Pulmonary artery endothelial cell (primary cell): ENCODE results near the gene SYTL3. TPM values are rescaled to one million over a fixed set of nuclear protein-coding genes. Genes with fewer than 3 reads are reported as not detected.

ENCODE experiments used
- DNase-seq: peaks from one replicate; pipeline ENCODE4 v3.0.0-alpha.2; 2011; ENCODE audit warnings: low read depth, low spot score
- total RNA-seq: library from RNA; depleted of rRNA; stranded (reverse); fragments of >200 nt; gene quantifications from 2 replicates; pipeline ENCODE4 v1.2.3, GENCODE V29; 2014

Gene SYTL3
- total RNA-seq, 1 donor from 2014 or later: 0.92 TPM

DNA sequence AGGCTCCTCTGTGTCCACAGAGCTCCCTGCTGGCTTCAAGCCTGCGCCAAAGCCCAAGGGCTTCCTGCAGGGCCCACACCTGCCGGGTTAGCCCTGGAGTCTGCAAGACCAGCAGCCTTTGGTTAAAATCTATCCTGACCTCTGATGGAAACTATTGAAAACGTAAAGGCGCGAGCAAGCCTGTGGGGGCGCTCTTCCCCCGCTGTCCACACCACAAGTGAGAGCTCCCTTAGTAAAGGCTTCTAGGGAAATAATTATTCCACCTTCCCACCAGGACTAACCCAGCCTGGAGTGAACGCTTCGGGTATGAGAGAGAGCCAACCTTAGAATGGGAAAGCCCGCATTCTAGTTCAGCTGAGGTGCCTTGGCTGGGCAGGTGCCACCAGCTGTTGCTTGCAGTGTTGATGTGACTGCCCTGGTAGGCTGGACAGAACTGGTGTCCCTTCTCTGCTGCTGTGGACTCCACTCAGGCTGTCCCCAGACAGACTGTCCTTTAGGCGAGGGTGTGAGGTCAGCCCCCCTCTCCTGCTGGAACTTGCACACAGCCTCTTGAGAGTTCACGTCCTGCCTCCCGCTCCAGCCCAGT is 68.7 kb downstream of the SYTL3 start:
- no peak for DNase-seq

GRCh38 chr6:158722176-158722729 is 72.4 kb downstream of the SYTL3 start:
- DNase-seq: no peak

GRCh38 chr6:158725704-158726103 is 75.8 kb downstream of the SYTL3 start:
- no peak for DNase-seq

DNA sequence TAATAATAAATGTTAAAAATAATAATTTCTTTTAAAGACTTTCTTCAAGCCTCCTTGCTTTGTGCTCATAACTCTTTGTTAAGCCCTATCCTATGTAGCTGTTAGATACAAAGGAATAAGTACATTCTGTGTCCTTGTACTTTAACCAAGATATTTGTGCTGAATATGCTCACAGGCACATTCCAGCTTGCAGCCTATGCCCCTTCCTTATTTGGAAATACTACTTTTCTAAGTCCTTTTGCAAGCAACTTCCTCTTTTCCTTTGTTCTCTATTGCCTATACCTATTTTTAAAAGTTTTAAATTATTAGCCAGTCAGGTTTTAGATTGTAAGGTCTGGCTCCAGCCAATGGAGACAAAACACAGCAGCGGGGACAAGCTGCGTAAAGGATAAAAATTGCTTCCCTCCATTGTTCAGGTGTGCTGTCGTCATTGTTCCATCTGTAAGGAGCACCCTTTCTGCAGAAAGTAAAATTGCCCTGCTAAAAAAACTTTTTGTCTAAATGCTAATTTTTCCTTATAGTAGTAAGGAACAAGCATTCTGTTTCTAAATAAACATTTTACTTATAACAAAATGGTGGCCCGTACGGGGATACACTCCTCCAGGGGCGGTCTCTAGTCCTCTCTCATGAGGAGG is 80.2 kb downstream of the SYTL3 start:
- DNase-seq: no peak

DNA sequence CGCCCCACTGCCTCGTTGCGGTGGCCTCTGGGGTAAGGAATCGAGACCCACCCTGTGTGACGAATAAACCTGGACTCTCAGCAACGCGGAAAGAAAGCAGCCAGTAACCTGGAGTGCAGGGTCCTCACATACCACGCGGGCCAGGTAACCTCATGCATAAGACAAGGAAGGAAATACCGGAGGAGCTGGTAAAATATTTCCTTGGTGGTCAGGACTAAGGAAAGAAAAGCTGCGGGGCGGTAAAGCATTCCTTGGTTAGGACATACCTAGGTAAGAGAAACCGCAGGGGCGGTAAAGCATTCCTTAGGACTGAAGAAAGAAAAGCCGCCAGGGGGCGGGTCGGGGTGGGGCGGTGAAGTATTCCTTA is 80.7 kb downstream of the SYTL3 start:
- no peak for DNase-seq

GRCh38 chr6:158735009-158735408 is 85.2 kb downstream of the SYTL3 start:
- no peak for DNase-seq

DNA sequence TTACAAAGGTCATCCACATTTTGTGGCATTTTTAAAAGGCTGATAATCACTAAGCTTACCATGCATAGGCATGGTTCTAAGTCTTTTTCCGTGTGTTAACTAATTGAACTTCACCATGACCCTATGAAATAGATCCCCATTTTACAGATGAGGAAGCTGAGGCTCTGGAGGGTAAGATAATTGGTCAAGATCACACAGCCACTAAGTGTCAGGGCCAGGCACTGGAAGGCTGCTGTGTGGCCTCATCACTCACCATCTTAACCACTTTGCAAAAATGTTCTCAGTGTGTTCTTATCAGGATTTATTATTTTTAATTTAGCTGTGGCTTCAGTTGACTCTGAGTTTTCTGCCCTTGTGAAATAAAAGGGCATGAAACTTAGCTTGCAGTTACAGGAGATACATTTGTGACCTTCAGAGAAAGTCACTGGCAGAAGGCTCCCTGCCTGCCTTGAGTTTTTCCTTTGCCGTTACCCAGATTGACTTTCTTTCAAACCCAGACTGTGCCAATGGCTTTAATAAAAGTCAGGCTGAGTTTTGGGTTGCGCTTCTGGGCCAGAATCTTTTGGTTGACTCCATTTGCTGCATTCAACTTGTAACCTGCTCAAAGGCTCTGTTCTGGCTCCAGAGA is 87.3 kb downstream of the SYTL3 start:
- no peak for DNase-seq

DNA sequence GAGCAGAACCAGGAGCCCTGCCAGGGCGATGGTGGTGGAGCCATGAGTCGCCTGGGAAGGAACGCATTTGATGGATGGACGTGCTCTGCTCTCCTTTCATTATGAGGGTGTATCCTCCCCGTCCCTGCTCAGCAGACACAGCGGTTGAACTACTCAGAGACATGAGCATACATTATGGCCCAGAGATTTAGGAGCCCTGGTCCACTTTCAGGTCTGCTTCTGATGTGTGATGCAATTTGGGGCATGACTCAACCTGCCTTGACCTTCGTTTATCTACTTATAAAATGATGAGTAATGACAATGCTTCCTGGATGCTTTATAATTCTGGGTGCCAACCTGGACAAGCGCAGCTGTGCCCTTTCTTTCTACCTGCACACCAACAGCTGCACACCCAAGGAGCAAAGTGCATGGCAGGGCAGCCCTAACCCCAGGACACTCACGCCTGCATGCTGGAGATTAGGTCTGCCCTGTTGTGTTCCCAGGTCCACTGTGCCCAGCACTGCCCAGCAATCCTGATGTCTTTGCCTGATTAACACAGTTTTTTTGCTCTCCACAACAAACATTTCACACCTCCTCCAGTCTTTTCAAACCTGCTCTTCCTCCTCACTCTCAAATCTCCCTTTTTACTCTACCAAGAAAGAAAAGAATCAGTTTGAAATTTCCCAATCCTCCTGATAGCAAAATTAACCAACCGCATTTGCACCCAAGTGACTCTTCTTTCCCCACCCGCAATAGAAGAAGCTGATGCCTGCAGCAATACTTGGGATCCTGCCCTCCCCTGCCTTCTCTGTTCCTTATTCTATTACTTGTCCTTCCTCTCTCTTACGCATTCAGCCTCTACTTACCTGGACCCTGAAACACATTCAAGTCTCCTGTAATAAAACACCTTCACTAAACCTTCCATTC is 88.1 kb downstream of the SYTL3 start:
- DNase-seq: no peak

DNA sequence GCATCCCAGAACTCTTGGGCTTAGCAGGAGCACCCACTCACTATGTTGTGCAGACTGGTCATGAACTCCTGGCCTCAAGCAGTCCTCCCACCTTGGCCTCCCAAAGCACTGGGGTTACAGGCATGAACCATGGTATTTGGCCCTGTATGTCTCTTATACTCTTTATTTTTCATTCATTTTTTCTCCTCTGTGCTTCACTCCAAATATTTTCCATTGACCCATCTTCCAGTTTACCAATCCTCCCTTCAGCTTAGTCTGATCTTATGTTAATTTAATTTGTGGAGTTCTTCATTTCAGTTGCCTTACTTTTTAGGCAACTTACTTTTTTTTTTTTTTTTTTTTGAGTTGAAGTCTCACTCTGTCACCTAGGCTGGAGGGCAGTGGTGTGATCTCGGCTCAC is 89.8 kb downstream of the SYTL3 start:
- DNase-seq: no peak

DNA sequence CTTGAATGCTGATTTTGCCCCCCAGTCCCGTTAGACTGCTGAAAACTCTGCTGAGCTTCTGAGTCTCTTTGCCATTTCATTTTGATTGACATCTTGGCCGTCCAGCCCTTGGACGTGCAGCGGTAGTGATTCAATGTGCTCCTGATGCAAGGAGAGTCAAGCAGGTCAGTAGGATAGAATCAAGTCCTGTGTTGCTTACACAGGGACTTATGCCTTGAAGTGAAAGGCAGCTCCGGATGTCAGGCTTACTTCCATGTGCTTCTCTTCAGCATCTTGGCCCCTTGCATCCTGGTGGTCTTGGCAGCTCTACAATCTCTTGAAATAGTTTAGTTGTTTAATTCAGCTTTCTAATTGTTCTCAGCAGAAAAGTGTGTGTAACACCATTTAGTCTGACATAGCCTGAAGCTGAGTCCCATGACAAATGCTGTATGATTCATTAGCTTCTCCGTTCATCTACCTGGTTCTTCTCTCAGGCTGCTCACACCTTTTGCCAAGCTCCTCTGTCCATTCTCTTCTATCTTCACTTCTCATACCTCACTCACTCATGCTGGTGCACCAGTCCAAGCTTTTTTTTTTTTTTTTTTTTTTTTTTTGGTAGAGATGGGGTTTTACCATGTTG is 93.3 kb downstream of the SYTL3 start:
- no peak for DNase-seq

DNA sequence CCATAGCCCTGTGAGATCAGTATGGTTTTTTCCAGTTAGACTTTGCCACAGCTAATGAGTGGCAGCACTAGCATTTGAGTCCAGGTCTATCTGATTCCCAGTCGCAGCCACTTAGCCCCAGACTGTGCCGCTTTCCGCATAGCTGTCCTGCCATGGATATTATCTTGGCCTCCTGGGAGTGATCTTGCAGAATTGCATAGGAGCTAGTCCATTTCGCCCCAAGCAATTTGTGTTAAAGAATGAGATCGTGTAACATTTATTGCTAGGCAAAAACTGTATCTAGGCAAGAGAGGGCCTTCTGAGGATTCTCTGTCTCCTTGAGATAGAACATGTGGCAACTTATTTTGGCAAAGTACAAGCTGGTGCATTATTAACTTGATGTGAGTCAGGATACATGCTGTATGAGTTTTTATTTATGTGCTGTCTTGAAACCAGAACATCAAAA is 95.2 kb downstream of the SYTL3 start:
- DNase-seq: no peak

- DNase-seq: no peak
These were observed 101.4 kb downstream of the SYTL3 start for GRCh38 chr6:158751224-158751623.

DNA sequence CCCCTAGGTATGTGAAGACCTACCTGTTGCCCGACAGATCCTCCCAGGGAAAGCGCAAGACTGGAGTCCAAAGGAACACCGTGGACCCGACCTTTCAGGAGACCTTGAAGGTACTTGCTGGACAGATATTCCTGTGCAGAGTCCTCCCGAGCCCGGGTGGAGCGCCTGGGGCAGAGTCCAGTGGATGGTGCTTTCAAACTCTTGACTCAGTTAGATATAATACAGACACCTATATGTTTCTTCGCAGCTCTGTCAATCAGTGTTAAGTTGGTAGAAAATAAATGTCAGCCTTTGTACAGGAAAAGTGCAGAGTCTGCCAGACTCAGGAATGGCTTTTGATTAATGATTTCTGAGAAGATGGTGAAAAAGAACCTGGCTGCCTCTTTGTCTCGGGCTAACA is 102.1 kb downstream of the SYTL3 start:
- DNase-seq: no peak

DNA sequence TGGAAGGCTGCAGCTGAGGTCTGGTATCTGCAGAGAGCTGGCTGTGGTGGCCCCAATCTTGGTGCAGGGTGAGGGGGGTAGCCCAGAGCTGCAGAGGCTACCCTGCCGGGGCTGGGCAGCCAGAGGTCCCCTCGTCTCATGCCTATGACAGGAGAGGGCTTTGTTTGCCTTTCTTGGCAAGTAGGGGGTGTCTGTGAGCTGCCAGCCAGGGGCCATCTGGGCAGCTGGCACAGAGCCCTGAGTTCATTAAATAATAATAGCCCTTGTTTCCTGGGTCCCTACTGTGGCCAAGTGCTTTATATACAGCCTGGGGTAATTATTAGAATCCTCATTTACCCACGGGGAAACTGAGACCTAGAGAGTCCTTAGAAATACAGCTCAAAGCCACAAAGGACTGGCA is 102.8 kb downstream of the SYTL3 start:
- no peak for DNase-seq

GRCh38 chr6:158753811-158754210 is 104.0 kb downstream of the SYTL3 start:
- DNase-seq: no peak

- no peak for DNase-seq
These were observed 104.9 kb downstream of the SYTL3 start for GRCh38 chr6:158754738-158755137.

DNA sequence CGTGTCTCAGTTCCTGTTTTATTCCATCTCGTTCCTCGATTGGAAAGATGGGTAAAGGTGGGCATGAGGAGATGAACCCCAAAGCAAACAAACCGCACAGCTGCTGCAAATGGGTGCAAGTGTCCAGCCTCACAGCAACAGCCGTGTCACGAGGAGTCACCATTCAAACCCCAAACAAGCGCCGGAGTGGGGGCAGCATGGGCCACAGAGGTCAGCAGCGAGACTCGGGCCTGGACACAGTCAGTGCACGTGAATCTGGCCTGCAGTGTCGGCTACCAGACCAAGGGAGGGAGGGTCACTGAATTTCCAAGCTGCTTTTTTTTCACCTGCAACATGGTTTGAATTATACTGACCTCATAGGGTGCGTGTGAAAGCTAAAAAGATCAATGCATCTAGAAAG is 105.8 kb downstream of the SYTL3 start:
- DNase-seq: no peak

GRCh38 chr6:158756126-158756525 is 106.3 kb downstream of the SYTL3 start:
- DNase-seq: no peak

DNA sequence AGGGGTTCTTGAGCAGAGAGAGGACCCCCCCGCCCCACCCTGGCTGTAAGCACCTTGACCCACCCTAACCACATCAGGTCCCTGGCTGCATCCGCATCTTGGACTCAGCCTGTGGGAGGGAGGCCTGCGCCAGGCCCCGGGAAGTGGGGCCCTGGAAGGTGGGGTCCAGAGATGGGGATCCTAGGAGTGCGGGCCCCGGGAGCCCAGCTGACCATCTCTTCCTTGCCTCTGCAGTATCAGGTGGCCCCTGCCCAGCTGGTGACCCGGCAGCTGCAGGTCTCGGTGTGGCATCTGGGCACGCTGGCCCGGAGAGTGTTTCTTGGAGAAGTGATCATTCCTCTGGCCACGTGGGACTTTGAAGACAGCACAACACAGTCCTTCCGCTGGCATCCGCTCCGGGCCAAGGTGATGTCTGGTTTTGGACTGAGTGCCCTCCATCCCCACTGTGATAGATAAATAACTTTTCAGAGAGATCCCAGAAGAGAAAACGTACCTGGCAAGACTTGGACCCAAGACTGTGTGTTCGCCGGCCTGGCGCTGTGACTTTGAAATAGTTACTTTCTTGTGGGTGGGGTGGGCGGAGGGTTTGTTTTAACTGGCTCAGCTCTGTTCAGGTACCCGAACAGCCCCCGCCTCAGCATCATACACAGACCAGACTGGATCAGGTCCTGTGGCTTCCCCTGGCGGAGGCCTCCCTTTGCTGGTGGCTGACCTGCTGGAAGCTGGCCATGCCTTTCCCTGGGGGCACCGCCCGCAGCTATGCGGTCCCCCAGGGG is 107.3 kb downstream of the SYTL3 start:
- no peak for DNase-seq

DNA sequence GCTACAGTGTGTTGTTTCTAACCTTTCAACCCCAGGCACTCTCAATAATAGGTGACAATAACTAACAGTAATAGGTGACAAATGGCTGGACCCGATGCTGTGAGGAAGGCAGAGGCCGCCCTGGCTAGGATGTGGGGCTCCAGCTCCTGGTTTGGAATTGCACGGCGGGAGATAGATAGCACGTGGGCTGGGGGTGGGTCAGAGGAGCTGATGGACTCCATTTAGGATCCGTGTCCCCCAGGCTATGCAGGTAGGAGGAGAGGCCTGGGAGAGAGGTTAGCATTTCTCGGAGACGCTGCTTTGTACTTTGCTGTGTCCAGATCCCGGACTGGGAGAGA is 107.9 kb downstream of the SYTL3 start:
- no peak for DNase-seq

GRCh38 chr6:158758451-158758860 is 108.6 kb downstream of the SYTL3 start:
- DNase-seq: no peak
